SJSA1 (cell line): ENCODE results near the gene PPP1R12A. TPM values are rescaled to one million over a fixed set of nuclear protein-coding genes. Genes with fewer than 3 reads are reported as not detected.
"Not testable (repeated sequence)": the region's sequence is repeated elsewhere in the genome, so short reads cannot be mapped to it uniquely, and the experiment has no call there.

ENCODE experiments used
- DNase-seq, 2 experiments: peaks; one replicate each; pipeline ENCODE4 v3.0.0-alpha.2; 2015 to 2020; ENCODE audit warnings: low spot score in 2 of 2, low read depth in 1 of 2
- H3K27ac ChIP-seq: fragments of 250-450 bp; sonication (Bioruptor Pico); 2 replicates; pipeline ENCODE4 v1.5.1; 2020; ENCODE audit warnings: mild to moderate bottlenecking, moderate library complexity
- H3K27me3 ChIP-seq: fragments of 250-450 bp; sonication (Bioruptor Pico); replicated peaks from 2 replicates; pipeline ENCODE4 v1.5.1; 2020; ENCODE audit warnings: mild to moderate bottlenecking, moderate library complexity
- H3K36me3 ChIP-seq: fragments of 250-450 bp; sonication (Bioruptor Pico); 2 replicates; pipeline ENCODE4 v1.5.1; 2020; ENCODE audit warnings: mild to moderate bottlenecking
- H3K4me1 ChIP-seq: fragments of 250-450 bp; sonication (Bioruptor Pico); replicated peaks from 2 replicates; pipeline ENCODE4 v1.6.1; 2021; ENCODE audit warnings: mild to moderate bottlenecking
- H3K4me3 ChIP-seq: fragments of 250-450 bp; sonication (Bioruptor Pico); 2 replicates; pipeline ENCODE4 v1.5.1; 2020; ENCODE audit warnings: mild to moderate bottlenecking
- H3K9me3 ChIP-seq: fragments of 250-450 bp; sonication (Bioruptor Pico); replicated peaks from 2 replicates; pipeline ENCODE4 v1.5.1; 2020; ENCODE audit warnings: mild to moderate bottlenecking
- total RNA-seq: library from RNA; depleted of rRNA; stranded (reverse); fragments of >200 nt; shearing (Covaris generic); gene quantifications from 2 replicates; pipeline ENCODE4 v1.2.3, GENCODE V29; 2014

The PPP1R12A gene
- total RNA-seq, 1 experiment from 2014 or later: 91.9 TPM

DNA sequence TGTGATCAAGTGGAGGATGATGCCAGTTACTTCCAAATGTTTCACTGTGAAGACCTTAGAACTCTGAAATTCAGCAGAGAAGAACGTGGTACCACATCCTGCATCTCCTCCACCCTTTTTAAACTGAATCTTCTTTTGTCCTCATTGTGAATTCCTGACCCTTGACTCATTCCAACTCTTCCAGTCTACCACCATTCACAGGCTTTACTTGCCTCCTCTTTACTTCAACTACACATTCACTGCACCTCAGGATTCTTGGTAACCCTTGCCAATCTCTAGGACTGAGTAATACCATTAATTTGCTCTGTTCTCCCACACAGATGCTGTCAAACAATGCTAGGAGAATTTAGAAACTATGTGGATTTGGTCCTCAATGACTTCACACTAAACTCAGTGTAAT, 37.3 kb downstream of the PPP1R12A start:
- H3K27ac ChIP-seq: peak overlapping the region; percentile 53
- no peak overlapping the region for H3K4me3 ChIP-seq
- DNase-seq: peak; percentile 67 to 91
- H3K4me1 ChIP-seq: peaks cover 47% of the 10 kb centered on the region
- no peaks in the 10 kb centered on the region for H3K36me3 ChIP-seq
- H3K27me3 ChIP-seq: no peaks in the 10 kb centered on the region
- H3K9me3 ChIP-seq: no peaks in the 10 kb centered on the region

DNA sequence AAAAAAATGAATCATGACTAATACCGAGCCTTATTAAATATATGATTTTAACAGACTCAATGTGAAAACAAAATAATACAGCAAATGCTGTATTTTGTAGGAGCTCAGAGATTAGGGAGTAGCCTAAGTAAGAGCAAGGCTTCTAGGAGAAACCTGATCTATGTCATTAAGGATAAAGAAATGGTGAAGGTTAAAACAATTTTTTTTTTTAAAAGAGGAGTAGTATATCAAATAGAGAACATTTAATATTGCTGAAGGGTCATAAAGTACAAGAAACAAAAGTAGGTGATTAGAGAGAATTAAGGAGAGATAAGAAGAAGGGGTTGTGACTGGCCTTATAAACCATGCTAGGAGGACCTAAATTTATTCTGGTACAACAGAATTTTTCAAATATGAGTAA, 39.1 kb downstream of the PPP1R12A start:
- Histone ChIP-seq H3K36me3 (no peaks in the 10 kb centered on the region; the same call in none of the 2 replicates), H3K27me3 (no peaks in the 10 kb centered on the region), H3K4me1 (peaks cover 35% of the 10 kb centered on the region), H3K4me3 (no peak overlapping the region), H3K27ac (no peak overlapping the region), H3K9me3 (no peaks in the 10 kb centered on the region)
- DNase-seq: no peak

- H3K4me1 ChIP-seq: peaks cover 28% of the 10 kb centered on the region
- H3K27ac ChIP-seq: no peak overlapping the region
- no peaks in the 10 kb centered on the region for H3K9me3 ChIP-seq
- H3K27me3 ChIP-seq: no peaks in the 10 kb centered on the region
- H3K36me3 ChIP-seq: no peaks in the 10 kb centered on the region; the same call in none of the 2 replicates
- H3K4me3 ChIP-seq: no peak overlapping the region
- no peak for DNase-seq
Observed at GRCh38 chr12:79895071-79895470, 39.8 kb downstream of the PPP1R12A start.

DNA sequence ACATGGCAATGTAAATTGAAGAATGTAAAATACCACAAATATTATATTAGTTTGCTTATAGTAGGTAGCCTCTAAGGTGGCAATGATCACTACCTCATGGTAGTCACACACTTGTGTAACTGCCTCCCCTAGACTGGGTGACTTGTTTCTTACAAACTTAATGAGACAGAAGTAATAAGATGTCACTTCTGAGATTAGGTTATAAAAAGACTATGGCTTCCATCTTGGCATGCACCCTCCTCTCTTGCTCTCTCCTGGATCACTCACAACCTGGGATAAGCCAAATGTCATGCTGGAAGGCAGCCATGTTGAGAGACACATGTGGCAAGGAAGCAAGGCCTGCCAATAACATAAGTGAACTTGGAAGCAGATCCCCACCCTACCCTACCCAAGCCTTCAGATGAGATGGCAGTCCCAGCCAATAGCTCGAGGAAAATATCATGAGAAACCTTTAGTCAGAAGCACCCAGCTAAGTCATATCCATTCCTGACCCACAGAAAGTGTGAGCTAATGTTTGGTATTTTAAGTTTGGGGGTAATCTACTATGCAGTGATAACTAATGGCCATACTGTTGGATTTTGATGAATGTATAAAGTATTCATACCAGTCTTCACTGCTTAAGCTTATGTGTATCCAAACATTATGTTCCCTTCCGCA, 43.3 kb downstream of the PPP1R12A start:
- Histone ChIP-seq H3K27ac (no peak overlapping the region), H3K4me1 (peaks cover 7% of the 10 kb centered on the region)

GRCh38 chr12:79887890-79888289, 47.0 kb downstream of the PPP1R12A start:
- no peak overlapping the region for H3K27ac ChIP-seq
- H3K4me1 ChIP-seq: peaks cover 41% of the 10 kb centered on the region

More for the DNA sequence above, 43.3 kb downstream of the PPP1R12A start:
- Histone ChIP-seq H3K9me3 (no peaks in the 10 kb centered on the region), H3K27me3 (no peaks in the 10 kb centered on the region), H3K36me3 (no peaks in the 10 kb centered on the region; the same call in none of the 2 replicates), H3K4me3 (no peak overlapping the region)
- DNase-seq: no peak

DNA sequence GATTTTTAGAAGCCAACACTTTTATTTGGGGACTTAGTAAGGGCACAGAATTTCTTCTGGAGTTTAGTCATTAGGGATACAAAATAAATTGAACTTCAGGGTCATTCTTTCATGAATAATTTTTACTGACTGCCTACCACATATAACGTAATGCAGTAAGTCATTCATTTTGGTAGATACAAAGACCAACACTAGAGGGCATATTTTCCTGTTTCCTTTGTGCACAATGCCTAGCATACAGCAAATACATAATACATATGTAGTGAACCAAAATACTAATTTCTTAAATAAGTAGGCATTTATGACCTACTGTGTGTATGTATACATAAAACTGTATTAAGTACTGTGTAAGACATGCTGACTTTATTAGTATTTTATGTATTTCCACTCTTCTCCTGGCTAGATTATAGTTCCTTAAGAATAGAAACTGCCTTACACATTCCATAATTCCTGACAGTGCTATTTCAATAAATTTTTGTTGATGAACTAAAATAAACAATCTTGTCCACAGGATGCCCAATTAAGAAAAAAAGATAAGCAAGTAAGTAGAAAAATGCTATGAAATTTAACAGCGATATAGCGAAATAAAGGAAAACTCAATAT, 47.9 kb downstream of the PPP1R12A start:
- Histone ChIP-seq H3K27ac (no peak overlapping the region), H3K9me3 (no peaks in the 10 kb centered on the region), H3K4me1 (peaks cover 45% of the 10 kb centered on the region), H3K27me3 (no peaks in the 10 kb centered on the region), H3K4me3 (no peak overlapping the region), H3K36me3 (peaks cover 8% of the 10 kb centered on the region)
- peak in 1 of 2 experiments; percentile 45 for DNase-seq

More at GRCh38 chr12:79887890-79888289, 47.0 kb downstream of the PPP1R12A start:
- Histone ChIP-seq H3K27me3 (no peaks in the 10 kb centered on the region), H3K4me3 (no peak overlapping the region), H3K9me3 (no peaks in the 10 kb centered on the region), H3K36me3 (peaks cover 3% of the 10 kb centered on the region)
- DNase-seq: no peak

DNA sequence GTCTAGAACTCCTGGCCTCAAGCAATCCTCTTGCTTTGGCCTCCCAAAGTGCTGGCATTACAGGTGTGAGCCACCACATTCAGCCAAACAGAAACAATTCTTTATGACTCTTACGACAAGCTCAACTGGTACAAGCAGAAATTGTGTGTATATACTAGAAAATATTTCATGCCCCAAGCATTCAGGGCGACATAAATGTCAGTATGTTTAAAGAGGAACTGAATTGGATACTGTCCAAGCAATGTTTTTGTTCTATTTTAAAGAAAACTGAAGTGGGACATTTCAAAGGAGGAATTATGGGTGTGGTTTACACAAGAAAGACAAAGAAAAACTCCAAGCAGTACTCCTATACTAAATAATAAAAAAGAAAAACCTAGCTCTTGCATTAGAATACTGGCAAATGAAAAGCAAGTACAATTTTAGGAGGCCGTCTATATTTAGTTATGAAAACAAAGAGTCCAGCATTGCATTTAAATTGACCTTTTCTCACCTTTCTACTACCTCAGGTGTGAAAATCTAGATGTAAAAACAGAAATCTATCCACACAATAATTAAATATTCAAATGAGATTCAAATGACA, 48.9 kb downstream of the PPP1R12A start:
- Histone ChIP-seq H3K36me3 (peaks cover 8% of the 10 kb centered on the region), H3K4me1 (peaks cover 45% of the 10 kb centered on the region), H3K9me3 (no peaks in the 10 kb centered on the region), H3K4me3 (no peak overlapping the region), H3K27ac (no peak overlapping the region), H3K27me3 (no peaks in the 10 kb centered on the region)
- DNase-seq: peak in 1 of 2 experiments; percentile 56

GRCh38 chr12:79884401-79885006, 50.4 kb downstream of the PPP1R12A start:
- DNase-seq: no peak
- Histone ChIP-seq H3K9me3 (no peaks in the 10 kb centered on the region), H3K4me3 (no peak overlapping the region)

GRCh38 chr12:79883216-79883615, 51.7 kb downstream of the PPP1R12A start:
- Histone ChIP-seq H3K4me3 (no peak overlapping the region), H3K4me1 (peaks cover 45% of the 10 kb centered on the region), H3K36me3 (peaks cover 11% of the 10 kb centered on the region), H3K27ac (no peak overlapping the region; the same call in 1 of the 2 replicates), H3K9me3 (no peaks in the 10 kb centered on the region), H3K27me3 (no peaks in the 10 kb centered on the region)
- DNase-seq: peak in 1 of 2 experiments; percentile 34

More at GRCh38 chr12:79884401-79885006, 50.4 kb downstream of the PPP1R12A start:
- Histone ChIP-seq H3K27me3 (no peaks in the 10 kb centered on the region), H3K36me3 (peaks cover 8% of the 10 kb centered on the region), H3K27ac (no peak overlapping the region), H3K4me1 (peaks cover 45% of the 10 kb centered on the region)

DNA sequence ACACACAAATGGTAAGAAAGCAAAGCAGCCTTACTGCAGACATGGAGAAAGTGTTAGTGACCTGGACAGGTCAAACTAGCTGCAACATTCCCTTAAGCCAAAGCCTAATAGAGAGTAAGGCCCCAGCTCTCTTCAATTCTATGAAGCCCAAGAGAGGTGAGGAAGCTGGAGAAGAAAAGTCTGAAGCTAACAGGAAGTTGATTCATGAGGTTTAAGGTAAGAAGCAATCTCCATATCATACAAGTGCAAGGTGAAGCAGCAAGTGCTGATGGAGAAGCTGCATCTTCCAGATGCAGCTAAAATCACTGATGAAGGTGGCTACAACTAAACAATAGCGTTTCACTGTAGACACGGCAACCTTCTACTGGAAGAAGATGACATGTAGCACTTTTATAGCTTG, 53.5 kb downstream of the PPP1R12A start:
- H3K9me3 ChIP-seq: no peaks in the 10 kb centered on the region
- no peak overlapping the region for H3K27ac ChIP-seq
- H3K36me3 ChIP-seq: peaks cover 11% of the 10 kb centered on the region
- no peak for DNase-seq
- peaks cover 37% of the 10 kb centered on the region for H3K4me1 ChIP-seq
- no peaks in the 10 kb centered on the region for H3K27me3 ChIP-seq
- H3K4me3 ChIP-seq: no peak overlapping the region

DNA sequence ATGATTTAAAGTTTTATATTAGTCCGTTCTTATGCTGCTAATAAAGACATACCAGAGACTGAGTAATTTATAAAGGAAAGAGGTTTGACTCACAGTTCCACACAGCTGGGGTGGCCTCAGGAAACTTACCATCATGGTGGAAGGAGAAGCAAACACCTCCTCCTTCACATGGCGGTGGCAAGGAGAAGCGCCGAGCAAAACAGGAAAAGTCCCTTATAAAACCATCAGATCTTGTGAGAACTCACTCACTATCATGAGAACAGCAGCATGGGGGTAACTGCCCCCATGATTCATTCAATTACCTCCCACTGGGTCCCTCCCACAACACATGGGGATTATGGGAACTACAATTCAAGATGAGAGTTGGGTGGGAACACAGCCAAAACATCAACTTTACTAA, 56.4 kb downstream of the PPP1R12A start:
- H3K27ac ChIP-seq, DNase-seq, H3K36me3 ChIP-seq, H3K9me3 ChIP-seq, H3K4me3 ChIP-seq, H3K27me3 ChIP-seq: not testable (repeated sequence)
- peaks cover 10% of the 10 kb centered on the region for H3K4me1 ChIP-seq

- Histone ChIP-seq H3K4me3 (no peak overlapping the region), H3K9me3 (no peaks in the 10 kb centered on the region), H3K4me1 (no peaks in the 10 kb centered on the region), H3K27me3 (no peaks in the 10 kb centered on the region), H3K27ac (no peak overlapping the region), H3K36me3 (peaks cover 7% of the 10 kb centered on the region; the same call in 1 of the 2 replicates)
- no peak for DNase-seq
Observed at GRCh38 chr12:79877246-79877645, 57.7 kb downstream of the PPP1R12A start.

DNA sequence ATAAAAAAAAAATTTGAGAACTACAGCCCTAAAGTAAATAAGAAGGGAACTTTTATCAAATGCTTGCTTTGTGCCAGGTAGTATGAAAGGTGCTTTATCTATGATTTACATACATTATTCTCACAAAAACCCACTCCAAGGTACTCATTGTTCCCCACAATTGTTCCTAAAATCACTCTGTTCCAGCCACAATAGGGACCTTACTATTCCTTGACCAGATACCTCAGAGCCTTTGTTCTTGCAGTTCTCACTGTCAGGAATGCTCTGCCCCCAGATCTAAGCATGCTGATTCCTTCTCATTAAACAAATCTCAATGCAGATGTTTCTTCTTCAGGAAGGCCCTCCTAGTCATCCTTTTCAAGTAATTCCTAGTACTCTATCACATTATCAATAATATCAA, 60.2 kb downstream of the PPP1R12A start:
- Histone ChIP-seq H3K4me3 (no peak overlapping the region), H3K27ac (no peak overlapping the region), H3K4me1 (no peaks in the 10 kb centered on the region), H3K36me3 (peaks cover 29% of the 10 kb centered on the region), H3K27me3 (no peaks in the 10 kb centered on the region), H3K9me3 (no peaks in the 10 kb centered on the region)
- DNase-seq: no peak

DNA sequence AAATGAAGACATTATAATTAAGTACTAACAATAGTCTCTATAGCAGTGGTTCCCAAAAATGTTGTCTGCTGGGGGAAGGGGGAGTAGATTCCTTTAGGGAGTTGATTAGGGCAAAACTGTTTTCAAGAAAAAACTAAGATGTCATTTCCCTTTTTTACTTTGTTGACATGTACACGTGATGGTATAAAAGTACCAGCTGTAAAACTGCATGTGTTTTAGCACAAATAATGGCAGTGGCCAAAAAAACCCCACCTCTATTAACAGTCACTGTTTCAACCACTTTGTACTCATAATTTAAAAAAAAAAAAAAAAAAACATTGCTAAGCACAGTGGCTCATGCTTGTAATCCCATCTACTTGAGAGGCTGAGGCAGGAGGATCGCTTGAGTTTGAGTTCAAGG, 61.7 kb downstream of the PPP1R12A start:
- H3K4me3 ChIP-seq: no peak overlapping the region
- no peaks in the 10 kb centered on the region for H3K27me3 ChIP-seq
- no peaks in the 10 kb centered on the region for H3K4me1 ChIP-seq
- H3K27ac ChIP-seq: no peak overlapping the region
- H3K9me3 ChIP-seq: no peaks in the 10 kb centered on the region
- no peak for DNase-seq
- peaks cover 39% of the 10 kb centered on the region for H3K36me3 ChIP-seq
